Measurements from ENCODE around the gene SLC4A7. TPM values are rescaled to one million over a fixed set of nuclear protein-coding genes. Genes with fewer than 3 reads are reported as not detected.

The SLC4A7 gene
- total RNA-seq, 1 experiment from 2014 or later = 28.1 TPM

GRCh38 chr3:27464646-27465045, 19.5 kb downstream of the SLC4A7 start:
- H2AFZ ChIP-seq = no peak overlapping the region
- DNase-seq = no peak
- CTCF ChIA-PET = no interaction called here
- H3K9me3 ChIP-seq (ENCODE audit: insufficient read depth, low read depth) = no peaks in the 10 kb centered on the region
- H3F3A ChIP-seq (ENCODE audit: insufficient read depth, low read depth) = 0 out of 2 replicates have a peak, but pooled peaks cover 4% of the 10 kb centered on the region
- no peaks in the 10 kb centered on the region; the same call in 1 of the 2 replicates for H4K20me1 ChIP-seq (ENCODE audit: insufficient read depth)
- no peak overlapping the region for H3K27ac ChIP-seq
- intact Hi-C loops (cut with micrococcal nuclease; ENCODE audit: unreplicated experiment) = loop anchor here (5.0 to 10.0 kb wide), 2 partner anchors 218 to 330 kb away; no protein-coding TSS in a partner anchor
- H3K4me1 ChIP-seq (replicated peaks; ENCODE audit: insufficient read depth) = no peaks in the 10 kb centered on the region
- no peak for TF ChIP-seq EZH2 (IDR thresholded peaks at IDR 0.05; ENCODE audit: low read depth)
- TF ChIP-seq CTCF (conservative IDR thresholded peaks at IDR 0.05) = no peak
- no peak overlapping the region for H3K4me2 ChIP-seq
- H3K36me3 ChIP-seq (ENCODE audit: low read depth) = no peaks in the 10 kb centered on the region
- no peaks in the 10 kb centered on the region for H3K27me3 ChIP-seq (ENCODE audit: insufficient read depth, low read depth)
- no peak overlapping the region for H3K4me3 ChIP-seq
- POLR2A ChIA-PET (ENCODE audit: unreplicated experiment) = no interaction called here
- peaks cover 96% of the 10 kb centered on the region for H3K79me2 ChIP-seq (ENCODE audit: low read depth)
- no peaks in the 10 kb centered on the region for H3K9me2 ChIP-seq (ENCODE audit: insufficient read depth)
- no TSS peak for BruUV-seq (replicated peaks)

GRCh38 chr3:27462228-27462627, 22.0 kb downstream of the SLC4A7 start:
- BruUV-seq (replicated peaks) = no TSS peak
- Histone ChIP-seq H3K4me3 (no peak overlapping the region), H3K9me3 (ENCODE audit: insufficient read depth, low read depth) (no peaks in the 10 kb centered on the region), H3K9me2 (ENCODE audit: insufficient read depth) (no peaks in the 10 kb centered on the region), H3K4me1 (replicated peaks; ENCODE audit: insufficient read depth) (no peaks in the 10 kb centered on the region), H3K4me2 (no peak overlapping the region), H3K36me3 (ENCODE audit: low read depth) (no peaks in the 10 kb centered on the region), H3K27me3 (ENCODE audit: insufficient read depth, low read depth) (no peaks in the 10 kb centered on the region), H2AFZ (no peak overlapping the region), H4K20me1 (ENCODE audit: insufficient read depth) (no peaks in the 10 kb centered on the region; the same call in 1 of the 2 replicates), H3F3A (ENCODE audit: insufficient read depth, low read depth) (no peaks in the 10 kb centered on the region), H3K27ac (no peak overlapping the region), H3K79me2 (ENCODE audit: low read depth) (peaks cover 95% of the 10 kb centered on the region)
- ChIA-PET CTCF (no interaction called here), POLR2A (ENCODE audit: unreplicated experiment) (no interaction called here)
- intact Hi-C loops (cut with micrococcal nuclease; ENCODE audit: unreplicated experiment) = loop anchor here (10.0 kb wide), 1 partner anchor 327 kb away; no protein-coding TSS in a partner anchor
- TF ChIP-seq CTCF (conservative IDR thresholded peaks at IDR 0.05) = no peak
- TF ChIP-seq EZH2 (IDR thresholded peaks at IDR 0.05; ENCODE audit: low read depth) = no peak
- no peak for DNase-seq

GRCh38 chr3:27458929-27459328, 25.3 kb downstream of the SLC4A7 start:
- Histone ChIP-seq H3K27me3 (ENCODE audit: insufficient read depth, low read depth) (no peaks in the 10 kb centered on the region), H3K4me3 (no peak overlapping the region), H3F3A (ENCODE audit: insufficient read depth, low read depth) (no peaks in the 10 kb centered on the region), H3K36me3 (ENCODE audit: low read depth) (no peaks in the 10 kb centered on the region), H3K9me3 (ENCODE audit: insufficient read depth, low read depth) (no peaks in the 10 kb centered on the region), H3K4me1 (replicated peaks; ENCODE audit: insufficient read depth) (no peaks in the 10 kb centered on the region), H3K27ac (no peak overlapping the region), H4K20me1 (ENCODE audit: insufficient read depth) (no peaks in the 10 kb centered on the region), H3K4me2 (no peak overlapping the region), H2AFZ (no peak overlapping the region), H3K9me2 (ENCODE audit: insufficient read depth) (peaks cover 2% of the 10 kb centered on the region; the same call in 1 of the 2 replicates), H3K79me2 (ENCODE audit: low read depth) (peaks cover 90% of the 10 kb centered on the region)
- POLR2A ChIA-PET (ENCODE audit: unreplicated experiment) = no interaction called here
- CTCF ChIA-PET = no interaction called here
- DNase-seq = no peak
- no TSS peak for BruUV-seq (replicated peaks)
- TF ChIP-seq CTCF (conservative IDR thresholded peaks at IDR 0.05) (no peak), EZH2 (IDR thresholded peaks at IDR 0.05; ENCODE audit: low read depth) (no peak)
- intact Hi-C loops (cut with micrococcal nuclease; ENCODE audit: unreplicated experiment) = no loop called here

All from PC-9 (cell line).